HL-60 (cell line): ENCODE results near the gene TRPM2.

Source experiments
- DNase-seq, 2 experiments: peaks; one replicate each; pipeline ENCODE4 v3.0.0-alpha.2; 2010 to 2020; ENCODE audit warnings: low read depth in 1 of 2, low spot score in 1 of 2
- H3K27ac ChIP-seq: fragments of 250-450 bp; sonication (Bioruptor Pico); replicated peaks from 2 replicates; pipeline ENCODE4 v1.5.1; 2020; ENCODE audit warnings: mild to moderate bottlenecking, moderate library complexity
- H3K27me3 ChIP-seq: fragments of 250-450 bp; sonication (Bioruptor Pico); 2 replicates; pipeline ENCODE4 v1.5.1; 2021; ENCODE audit warnings: mild to moderate bottlenecking, moderate library complexity; ENCODE audit not compliant: insufficient read depth, poor library complexity, severe bottlenecking
- H3K4me3 ChIP-seq: replicated peaks from 2 replicates; pipeline ENCODE4 v1.5.1; 2011; ENCODE audit warnings: mild to moderate bottlenecking, control low read depth, low read length; ENCODE audit not compliant: insufficient read depth
- CTCF ChIP-seq: IDR thresholded peaks from one replicate; pipeline ENCODE4 v1.5.1; 2011; ENCODE audit warnings: low read length, control low read depth, inconsistent platforms; ENCODE audit not compliant: insufficient read depth
- GABPA ChIP-seq: IDR thresholded peaks from 2 replicates; pipeline ENCODE4 v1.6.1; 2012; ENCODE audit warnings: low read depth
- POLR2AphosphoS5 ChIP-seq: IDR thresholded peaks from 2 replicates; pipeline ENCODE4 v1.6.1; 2012; ENCODE audit warnings: low read depth
- REST ChIP-seq: IDR thresholded peaks from 2 replicates; pipeline ENCODE4 v1.6.1; 2012; ENCODE audit warnings: low read depth; ENCODE audit not compliant: insufficient replicate concordance
- SPI1 ChIP-seq: IDR thresholded peaks from 2 replicates; pipeline ENCODE4 v1.6.1; 2012; ENCODE audit warnings: low read depth, mild to moderate bottlenecking, borderline replicate concordance

Gene TRPM2

GRCh38 chr21:44431300-44431699 is 77.9 kb downstream of the TRPM2 start:
- Histone ChIP-seq H3K4me3 (no peak overlapping the region), H3K27me3 (no peaks in the 10 kb centered on the region), H3K27ac (no peak overlapping the region)
- TF ChIP-seq SPI1, result no peak
- no peak for DNase-seq

- Histone ChIP-seq H3K4me3 (no peak overlapping the region), H3K27me3 (no peaks in the 10 kb centered on the region), H3K27ac (no peak overlapping the region)
- no peak for DNase-seq
- TF ChIP-seq SPI1, result no peak
- no peak for TF ChIP-seq CTCF
- no peak for TF ChIP-seq POLR2AphosphoS5
- TF ChIP-seq REST, result no peak
- no peak for TF ChIP-seq GABPA
Measured at GRCh38 chr21:44432841-44433790, 79.7 kb downstream of the TRPM2 start.

DNA sequence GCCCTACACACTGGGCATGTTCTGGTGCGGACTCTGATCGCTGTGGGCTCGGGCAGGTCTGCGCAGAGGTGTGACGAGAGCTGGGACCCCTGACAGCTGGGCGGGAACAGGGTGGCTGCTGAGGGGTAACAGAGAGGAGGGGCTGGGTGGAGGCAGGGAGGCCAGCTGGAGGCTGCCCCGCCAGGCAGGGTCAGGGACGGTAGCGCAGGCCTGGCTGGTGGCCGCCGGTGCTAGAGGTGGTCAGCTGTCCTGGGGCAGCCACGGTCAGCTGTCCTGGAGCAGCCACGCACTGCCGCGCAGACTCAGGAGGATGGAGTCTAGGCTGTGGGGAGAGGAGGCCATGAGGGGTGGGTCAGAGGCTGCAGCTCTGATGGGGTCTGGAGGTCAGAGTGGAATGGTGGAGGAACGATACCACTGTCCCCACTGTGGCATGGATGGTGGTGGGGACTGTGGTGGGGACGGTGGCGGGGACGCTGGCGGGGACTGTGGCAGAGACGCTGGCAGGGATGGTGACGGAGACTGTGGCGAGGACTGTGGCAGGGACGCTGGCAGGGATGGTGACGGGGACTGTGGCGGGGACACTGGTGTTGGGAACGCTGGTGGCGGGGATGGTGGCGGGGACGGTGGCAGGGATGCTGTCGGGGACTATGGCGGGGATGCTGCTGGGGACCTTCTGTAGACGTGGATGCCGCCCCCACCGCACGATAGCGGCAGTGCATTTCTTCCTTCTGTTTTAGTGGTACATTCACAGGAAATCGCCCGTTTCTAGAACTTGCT is 80.6 kb downstream of the TRPM2 start:
- no peak for DNase-seq
- H3K27ac ChIP-seq, result no peak overlapping the region
- H3K27me3 ChIP-seq, result no peaks in the 10 kb centered on the region
- no peak for TF ChIP-seq SPI1
- TF ChIP-seq CTCF, result no peak
- no peak for TF ChIP-seq GABPA
- no peak for TF ChIP-seq POLR2AphosphoS5
- TF ChIP-seq REST, result no peak
- no peak overlapping the region for H3K4me3 ChIP-seq

DNA sequence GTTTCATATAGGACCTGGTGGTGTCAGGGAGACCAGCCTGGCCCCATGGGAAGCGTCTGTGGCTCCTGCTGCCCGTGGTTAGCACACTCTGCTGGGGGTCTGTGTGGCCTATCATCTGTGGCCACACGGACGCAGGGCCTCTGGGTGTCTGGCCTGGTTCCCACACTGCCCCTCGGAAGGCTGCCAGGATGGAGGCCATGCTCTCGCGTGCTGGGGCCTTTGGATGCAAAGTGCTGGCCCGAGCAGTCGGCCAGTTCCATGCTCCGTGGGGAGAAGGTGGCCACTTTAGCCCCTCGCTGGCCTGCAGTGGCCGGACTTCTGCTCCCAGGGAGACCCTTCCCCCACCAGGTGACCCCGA is 81.1 kb downstream of the TRPM2 start:
- no peaks in the 10 kb centered on the region for H3K27me3 ChIP-seq
- DNase-seq, result no peak
- TF ChIP-seq GABPA, result no peak
- no peak for TF ChIP-seq POLR2AphosphoS5
- no peak for TF ChIP-seq SPI1
- no peak for TF ChIP-seq REST
- no peak for TF ChIP-seq CTCF
- H3K27ac ChIP-seq, result no peak overlapping the region
- no peak overlapping the region for H3K4me3 ChIP-seq
